Epithelial cell of esophagus (primary cell): ENCODE results near the gene RBMS3.

ENCODE experiments used
- DNase-seq: peaks from one replicate; pipeline ENCODE4 v3.0.0; 2010; ENCODE audit warnings: low read depth
- H3K4me3 ChIP-seq: 2 replicates; pipeline ENCODE4 v1.5.1; 2011; ENCODE audit warnings: mild to moderate bottlenecking, low read length, control low read depth
- CTCF ChIP-seq: IDR thresholded peaks from 2 replicates; pipeline ENCODE4 v1.5.1; 2011; ENCODE audit warnings: low read depth, mild to moderate bottlenecking, low read length, control low read depth, inconsistent platforms; ENCODE audit not compliant: insufficient read depth; ENCODE audit errors: missing control alignments

Gene RBMS3

DNA sequence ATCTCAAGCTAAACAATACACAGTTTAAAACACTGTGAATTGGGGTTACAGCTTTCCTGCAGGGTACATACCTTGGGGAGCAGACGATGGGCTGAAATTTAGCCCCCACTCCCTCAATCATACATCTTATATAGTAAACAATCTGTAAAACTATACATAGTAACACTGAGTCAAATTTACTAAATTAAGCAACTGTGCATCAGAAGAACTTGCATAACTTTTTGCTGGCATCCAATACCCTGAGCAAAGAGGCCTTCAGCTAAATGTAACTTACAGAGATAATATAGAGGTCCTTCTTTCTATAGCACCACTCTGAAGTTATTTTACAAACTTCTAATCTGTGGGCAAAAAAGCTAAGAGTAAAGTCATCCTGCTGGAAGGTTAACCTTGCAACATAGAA lies 721.9 kb downstream of the RBMS3 start:
- no peak for TF ChIP-seq CTCF
- DNase-seq: no peak
- H3K4me3 ChIP-seq: no peak overlapping the region

DNA sequence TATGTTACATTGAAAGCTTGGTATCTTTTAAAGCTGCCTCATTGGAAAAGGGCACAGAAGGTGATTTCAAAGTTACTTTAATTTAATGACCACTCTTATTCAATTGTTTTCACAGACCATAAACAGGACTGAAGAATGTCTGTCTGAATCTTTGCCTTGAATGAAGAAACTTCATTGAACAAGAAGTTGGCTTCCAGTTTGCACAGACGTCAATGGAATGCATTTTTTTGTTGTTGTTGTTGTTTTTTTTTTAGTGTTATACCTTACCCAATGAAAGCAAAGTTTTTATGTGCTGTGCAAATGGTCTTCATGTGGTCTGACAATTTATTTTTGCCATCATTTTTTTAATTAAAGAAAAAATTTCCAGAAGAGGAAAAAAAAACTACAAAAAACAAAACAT lies 722.9 kb downstream of the RBMS3 start:
- DNase-seq: no peak

GRCh38 chr3:30004481-30004880 lies 723.6 kb downstream of the RBMS3 start:
- no peak overlapping the region for H3K4me3 ChIP-seq
- no peak for TF ChIP-seq CTCF
- no peak for DNase-seq

More for the DNA sequence above, 722.9 kb downstream of the RBMS3 start:
- TF ChIP-seq CTCF: no peak
- no peak overlapping the region for H3K4me3 ChIP-seq

DNA sequence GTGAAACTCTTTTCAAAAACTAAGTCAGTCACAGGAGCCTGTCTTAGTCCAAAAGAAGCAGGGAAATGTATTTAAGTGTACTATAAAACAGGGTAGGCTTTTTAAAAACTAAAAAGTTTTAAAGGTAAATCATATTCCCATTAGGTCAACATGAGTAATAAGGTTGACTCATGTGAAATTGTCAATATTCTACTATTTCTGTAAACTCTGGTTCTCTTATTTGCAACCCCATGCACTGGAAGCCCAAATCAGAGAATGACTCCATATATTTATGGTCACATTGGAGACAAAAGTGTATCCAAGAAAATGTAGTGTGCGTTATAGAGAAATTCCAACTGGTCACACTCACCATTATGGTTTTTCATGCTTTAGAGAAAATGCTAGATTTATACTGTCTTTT lies 725.2 kb downstream of the RBMS3 start:
- no peak overlapping the region for H3K4me3 ChIP-seq
- no peak for DNase-seq
- no peak for TF ChIP-seq CTCF

DNA sequence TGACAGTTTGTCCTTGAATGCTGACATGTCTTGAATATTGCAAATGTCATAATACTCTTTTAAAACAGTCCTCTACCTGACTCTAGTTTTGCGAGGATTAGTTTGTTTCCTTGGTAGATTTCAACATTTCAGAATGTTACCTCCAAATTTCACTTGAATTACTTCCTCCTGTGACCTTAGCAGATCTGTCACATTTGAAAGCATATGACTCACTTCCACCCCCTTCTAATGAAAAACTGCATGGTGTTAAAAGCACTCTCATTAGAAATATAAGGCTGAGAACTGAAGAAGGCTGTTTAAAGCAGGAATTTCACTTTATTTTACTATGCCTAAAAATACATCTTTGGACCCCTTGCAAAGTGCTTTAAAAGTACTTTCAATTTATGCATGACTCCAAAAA lies 726.8 kb downstream of the RBMS3 start:
- no peak overlapping the region for H3K4me3 ChIP-seq
- TF ChIP-seq CTCF: no peak
- DNase-seq: peak; percentile 20

DNA sequence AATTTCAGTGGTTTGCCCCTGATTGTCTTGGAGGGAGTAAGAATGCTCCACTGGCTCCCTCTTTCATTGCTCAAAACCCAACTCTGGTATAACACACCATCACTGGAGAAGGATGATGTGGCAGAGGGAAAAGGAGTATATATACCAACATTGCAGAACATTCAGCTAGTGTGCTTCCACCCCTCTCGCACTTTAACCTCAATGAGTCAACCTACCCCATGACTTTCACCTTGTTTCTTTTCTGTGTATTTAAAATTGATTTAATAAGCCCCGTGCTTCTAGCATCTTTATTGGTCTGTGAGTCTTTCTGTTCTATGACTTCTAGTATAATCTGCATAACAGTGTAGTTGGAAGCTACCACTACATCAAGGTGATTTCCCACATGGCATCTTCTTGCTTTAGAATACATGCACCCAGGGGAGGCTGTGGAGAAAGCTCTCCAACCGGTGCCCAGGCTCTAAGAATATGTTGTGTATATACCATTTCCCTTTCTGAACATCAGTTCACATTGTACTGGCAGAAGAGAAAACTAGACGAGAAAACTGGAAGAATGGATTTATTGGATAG lies 730.4 kb downstream of the RBMS3 start:
- no peak for TF ChIP-seq CTCF
- no peak overlapping the region for H3K4me3 ChIP-seq
- no peak for DNase-seq

DNA sequence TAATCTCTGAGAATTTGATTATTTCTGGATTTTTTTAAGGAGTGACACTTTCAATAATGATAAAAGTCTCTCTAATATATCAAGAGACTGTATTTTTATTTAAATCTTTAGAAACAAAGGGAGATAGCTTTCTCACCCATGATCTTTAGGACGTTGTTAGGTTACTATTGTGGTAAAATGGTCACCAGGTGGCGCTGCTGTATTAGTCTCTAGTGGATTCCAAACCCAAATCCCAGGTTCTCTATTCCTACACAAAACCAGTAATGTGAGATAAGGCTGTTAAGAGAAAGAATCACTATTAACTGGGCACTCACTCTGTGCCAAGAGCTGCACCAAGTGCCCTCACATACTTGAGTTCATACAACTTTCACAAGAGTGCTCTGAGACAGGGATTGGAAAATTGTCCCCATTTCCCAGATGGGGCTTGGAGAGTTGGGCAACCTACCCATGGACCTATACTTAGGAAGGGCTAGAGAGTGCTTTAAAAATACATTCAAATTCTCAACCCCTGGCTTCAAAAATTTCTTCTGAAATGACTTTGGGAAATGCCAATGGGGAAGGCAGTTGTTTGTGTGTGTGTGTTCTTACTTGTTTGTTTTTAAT lies 732.2 kb downstream of the RBMS3 start:
- peak; percentile 76 for TF ChIP-seq CTCF
- H3K4me3 ChIP-seq: no peak overlapping the region
- peak; percentile 78 for DNase-seq
